8988T (cell line): ENCODE measurements around the gene XRCC6.
"Not testable (repeated sequence)": the region's sequence is repeated elsewhere in the genome, so short reads cannot be mapped to it uniquely, and the experiment has no call there.

Source experiments
- DNase-seq: peaks from one replicate; pipeline ENCODE4 v3.0.0; 2011

The XRCC6 gene

GRCh38 chr22:41621099-41621910 is at the start of gene XRCC6:
XRCC6 (plus strand) TSS chr22:41621295; CDS start chr22:41622005, 710 bp downstream.
- peak; percentile 85 for DNase-seq

DNA sequence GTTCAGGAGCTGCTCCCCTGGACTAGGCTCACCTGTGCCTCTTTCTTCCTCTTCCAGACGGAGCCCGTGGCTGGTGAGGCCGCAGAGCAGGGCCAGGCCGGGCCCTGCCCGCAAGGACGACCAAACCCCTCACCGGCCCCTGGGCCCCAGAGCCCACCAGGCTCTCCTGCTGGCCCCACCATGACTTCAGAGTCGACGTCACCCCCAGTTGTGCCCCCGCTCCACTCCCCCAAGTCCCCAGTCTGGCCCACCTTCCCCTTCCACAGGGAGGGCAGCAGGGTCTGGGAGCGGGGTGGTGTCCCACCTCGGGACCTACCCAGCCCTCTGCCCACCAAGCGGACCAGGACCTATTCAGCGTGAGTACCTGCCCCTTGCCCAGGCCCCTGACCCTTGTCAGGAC is 49.3 kb upstream of the XRCC6 start:
- DNase-seq, result no peak

DNA sequence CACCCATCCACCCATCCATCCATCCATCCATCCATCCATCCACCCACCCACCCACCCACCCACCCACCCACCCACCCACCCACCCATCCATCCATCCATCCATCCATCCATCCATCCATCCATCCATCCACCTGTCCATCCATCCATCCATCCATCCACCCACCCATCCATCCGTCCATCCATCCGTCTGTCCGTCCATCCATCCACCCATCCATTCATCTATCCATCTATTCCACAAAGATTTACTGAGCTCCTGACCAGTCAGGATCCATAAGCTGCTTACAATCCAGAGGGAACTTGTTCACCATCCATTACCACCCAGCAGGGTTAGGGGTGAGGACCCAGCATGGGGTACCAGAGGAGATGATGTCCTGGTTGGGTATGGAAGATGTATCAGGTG is 48.8 kb upstream of the XRCC6 start:
- not testable (repeated sequence) for DNase-seq

GRCh38 chr22:41573677-41574076 is 47.4 kb upstream of the XRCC6 start:
- DNase-seq, result no peak

DNA sequence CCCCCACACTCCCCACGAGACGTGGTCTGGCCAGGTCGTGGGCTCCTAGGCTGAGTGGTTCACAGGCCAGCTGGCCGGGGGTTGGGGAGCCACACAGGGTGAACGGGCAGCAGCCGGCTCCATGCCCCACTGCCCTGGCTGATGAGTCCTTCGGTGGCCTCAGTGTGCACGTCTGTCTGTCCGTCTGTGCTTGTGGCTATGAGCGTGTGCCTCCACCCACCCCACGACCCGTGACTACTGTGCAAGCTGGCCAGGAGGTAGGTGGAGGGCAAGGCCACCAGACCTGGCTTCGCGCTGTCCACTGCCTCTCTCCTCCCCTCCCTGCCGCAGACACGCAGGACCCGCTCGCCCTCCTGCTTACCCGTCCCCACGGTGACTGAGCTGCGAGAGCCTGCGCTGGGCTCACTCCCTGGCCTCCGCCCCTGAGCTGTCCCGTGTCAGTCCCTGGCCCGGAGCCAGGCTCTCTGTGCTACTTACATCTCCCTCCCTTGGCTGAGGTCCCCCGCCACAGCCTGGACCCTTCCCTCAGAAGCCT is 46.2 kb upstream of the XRCC6 start:
- DNase-seq, result no peak

DNA sequence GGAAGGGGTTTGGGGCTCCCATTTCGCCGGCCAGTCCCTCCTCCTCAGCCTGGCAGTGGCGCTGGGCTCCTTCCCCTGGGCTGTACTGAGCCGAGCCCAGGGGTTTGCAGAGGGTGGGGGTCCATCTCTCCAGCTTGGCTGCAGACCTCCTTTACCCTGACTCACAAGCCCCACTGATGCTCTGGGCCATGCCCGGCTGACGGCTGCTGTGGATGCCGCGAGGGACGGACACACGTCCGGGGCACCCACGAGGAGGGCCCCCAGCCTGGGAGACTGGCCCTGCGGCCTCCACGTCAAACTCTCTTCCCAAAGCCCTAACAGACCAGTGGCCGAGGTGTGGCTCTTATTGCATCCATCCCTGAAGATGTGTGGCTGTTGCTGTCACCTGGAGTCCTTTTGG is 45.6 kb upstream of the XRCC6 start:
- DNase-seq, result no peak

- peak; percentile 76 for DNase-seq
Measured at GRCh38 chr22:41576877-41577276, 44.2 kb upstream of the XRCC6 start.

DNA sequence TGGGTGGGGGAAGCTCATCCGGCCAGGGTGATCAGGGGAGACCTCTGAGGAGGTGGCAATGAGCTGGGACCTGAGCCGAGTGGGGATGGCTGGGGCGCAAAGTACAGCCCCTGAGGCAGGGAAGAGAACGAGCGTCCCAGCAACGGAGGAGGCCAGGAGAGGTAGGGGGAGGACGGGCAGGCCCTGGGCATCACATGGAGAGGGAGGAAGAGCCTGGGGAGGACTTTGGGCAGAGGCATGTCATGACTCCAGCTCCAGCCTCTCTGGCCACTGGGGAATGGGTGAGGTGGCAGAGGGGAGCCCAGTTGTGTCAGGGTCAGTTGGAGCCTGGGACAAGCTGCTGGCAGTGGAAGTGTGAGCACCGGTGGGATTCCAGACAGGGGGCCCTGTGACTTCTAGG is 43.0 kb upstream of the XRCC6 start:
- no peak for DNase-seq

- no peak for DNase-seq
Measured at GRCh38 chr22:41578818-41579217, 42.3 kb upstream of the XRCC6 start.

DNA sequence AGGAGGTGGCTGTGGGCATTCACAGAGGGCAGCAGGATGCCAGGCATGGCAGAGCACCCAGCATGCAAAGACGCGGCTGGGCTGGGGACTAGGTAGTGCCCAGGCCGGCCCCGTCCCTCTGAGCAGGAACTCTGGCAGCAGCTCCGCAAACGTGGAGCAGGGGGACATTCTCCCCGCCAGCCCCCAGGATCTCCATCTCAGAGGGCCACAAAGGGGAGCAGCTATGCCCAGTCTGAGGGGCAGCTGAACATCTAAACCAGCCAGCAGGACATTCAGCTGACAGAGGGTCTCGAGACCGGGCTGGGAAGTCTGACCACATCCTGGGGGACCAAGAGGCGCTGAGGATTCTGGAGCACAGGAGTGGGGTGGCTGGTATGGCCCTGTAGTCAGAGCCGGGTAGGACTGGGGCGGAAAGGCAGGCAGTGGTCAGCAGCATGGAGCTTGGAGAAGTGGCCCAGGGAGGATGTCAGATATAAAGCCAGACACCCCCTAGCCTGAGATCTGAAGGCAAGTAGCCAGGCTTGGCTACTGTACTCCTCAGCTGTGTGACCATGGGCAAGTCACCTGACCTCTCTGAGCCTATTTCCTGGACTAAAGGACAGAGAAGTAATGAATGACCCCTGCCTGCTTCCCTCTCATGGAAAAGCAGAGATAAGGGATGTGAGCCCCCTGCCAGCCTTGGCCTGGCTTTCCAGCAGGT is 41.6 kb upstream of the XRCC6 start:
- DNase-seq, result no peak

DNA sequence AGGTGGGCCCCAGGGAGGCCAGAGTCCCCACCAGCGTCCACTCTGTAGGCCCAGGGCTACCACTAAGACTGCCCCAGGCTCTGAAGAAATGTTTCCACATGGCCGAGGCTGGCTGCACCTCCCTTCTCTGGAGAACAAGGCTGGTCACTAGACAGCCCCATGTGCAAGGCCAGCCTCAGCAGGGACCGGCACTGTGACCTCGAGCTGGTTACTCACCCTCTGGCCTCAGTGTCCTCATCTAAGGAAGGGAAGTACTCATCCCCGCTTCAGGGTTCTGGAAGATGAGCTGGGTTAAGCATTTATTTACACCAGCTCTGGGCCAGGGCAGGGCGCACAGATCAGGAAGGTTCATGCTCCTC is 41.1 kb upstream of the XRCC6 start:
- DNase-seq, result no peak

- DNase-seq, result no peak
Measured at GRCh38 chr22:41582694-41583093, 38.4 kb upstream of the XRCC6 start.

DNA sequence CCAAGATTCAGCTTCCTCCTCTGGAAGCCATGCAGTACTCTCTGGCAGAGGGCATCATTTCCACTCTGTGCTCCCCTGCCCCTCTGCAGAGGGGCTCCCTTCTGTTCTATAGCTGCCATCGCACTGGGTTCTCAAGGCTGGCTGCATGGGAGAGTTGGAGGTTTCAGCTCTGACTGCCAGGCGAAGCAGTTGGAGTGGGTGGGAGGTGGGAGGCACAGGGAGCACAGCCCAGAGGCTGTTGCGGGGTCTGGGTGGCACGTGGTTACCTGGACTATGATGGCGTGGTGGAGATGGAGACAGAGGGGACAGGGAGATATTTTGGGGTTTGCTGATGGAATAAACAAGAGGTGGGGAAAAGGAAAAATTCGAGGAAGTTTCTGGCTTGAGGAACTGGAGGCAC is 36.2 kb upstream of the XRCC6 start:
- no peak for DNase-seq

DNA sequence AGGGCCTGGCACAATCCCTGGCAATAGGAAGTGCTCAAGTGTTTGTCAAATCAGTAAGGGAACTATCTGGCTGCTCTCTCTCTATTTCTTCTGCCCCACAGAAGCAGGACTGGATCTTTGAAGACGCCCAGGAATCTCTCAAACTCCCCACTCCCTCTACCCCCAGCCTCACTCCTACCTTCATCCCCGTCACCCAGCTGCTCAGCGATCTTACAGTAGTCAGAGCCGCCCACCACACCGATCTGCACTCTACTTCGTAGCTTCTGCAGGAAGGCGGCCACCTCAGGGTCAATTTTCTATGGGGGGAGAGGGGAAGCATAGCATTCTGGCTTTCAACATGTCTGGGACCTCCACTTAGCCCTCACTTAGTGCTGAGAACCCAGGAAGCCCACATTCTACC is 35.2 kb upstream of the XRCC6 start:
- DNase-seq, result no peak

- DNase-seq, result no peak
Measured at GRCh38 chr22:41587347-41587723, 33.8 kb upstream of the XRCC6 start.

DNA sequence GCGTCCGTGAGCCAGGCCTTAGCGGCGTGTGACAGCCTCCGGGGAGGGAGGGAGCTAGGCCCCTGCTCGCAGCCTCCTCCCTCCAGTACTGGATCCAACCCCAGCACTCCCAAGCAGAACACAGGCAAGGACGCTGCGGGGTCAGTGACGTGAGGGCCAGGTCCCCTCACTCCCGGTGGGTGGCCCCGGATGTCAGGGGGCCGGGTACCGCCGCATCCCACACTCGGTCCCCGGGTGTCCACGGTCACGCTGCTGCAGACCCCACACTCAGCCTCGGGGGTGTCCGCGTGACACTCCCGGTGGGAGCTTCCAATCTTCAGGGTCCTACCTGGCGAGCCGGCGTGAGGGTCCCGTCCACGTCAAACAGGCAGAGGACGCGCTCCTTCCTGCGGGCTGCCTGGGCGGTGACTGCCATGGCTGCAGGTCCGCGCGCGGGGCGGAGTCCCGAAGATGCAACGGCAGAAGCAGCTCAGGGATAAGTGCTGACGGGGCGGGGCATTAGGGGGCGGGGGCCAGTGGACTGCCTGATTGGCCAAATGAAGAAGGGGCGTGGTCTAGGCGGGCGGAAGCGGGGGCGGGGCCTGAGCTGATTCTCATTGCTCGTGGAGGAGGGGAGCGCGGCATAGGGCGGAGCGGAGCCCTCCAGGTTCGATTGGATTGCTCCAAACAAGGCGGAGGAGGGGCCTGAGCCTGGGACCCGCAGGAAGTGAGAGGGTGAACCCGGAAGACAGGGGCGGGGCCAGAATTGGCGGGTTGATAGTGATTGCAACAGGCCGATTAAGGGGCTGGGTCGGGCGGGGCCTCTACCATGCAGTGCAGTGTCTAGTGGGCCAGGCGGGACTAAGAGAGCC is 31.5 kb upstream of the XRCC6 start, which contains the start of gene PMM1:
PMM1 (minus strand) TSS at position 450 of the 851 bp plus-strand sequence; CDS start at position 415, 35 bp downstream.
- DNase-seq, result peak; percentile 96

- not testable (repeated sequence) for DNase-seq
Measured at GRCh38 chr22:41593336-41593960, 27.6 kb upstream of the XRCC6 start.

- no peak for DNase-seq
Measured at GRCh38 chr22:41595703-41596102, 25.4 kb upstream of the XRCC6 start.

GRCh38 chr22:41596776-41597634 is 24.1 kb upstream of the XRCC6 start:
- peak; percentile 76 for DNase-seq

- DNase-seq, result no peak
Measured at GRCh38 chr22:41597635-41597953, 23.5 kb upstream of the XRCC6 start.

- no peak for DNase-seq
Measured at GRCh38 chr22:41598081-41598480, 23.0 kb upstream of the XRCC6 start.
